Gastroesophageal sphincter (tissue), 4 donors: ENCODE measurements around the gene LAMA5. TPM values are rescaled to one million over a fixed set of nuclear protein-coding genes. Genes with fewer than 3 reads are reported as not detected.

ENCODE experiments used
- ATAC-seq: fragments of 150-250 bp; one replicate; pipeline ENCODE4 v1.9.1; 2016; ENCODE audit warnings: mild to moderate bottlenecking, moderate library complexity
- H3K27ac ChIP-seq, 4 donors: fragments of 200-600 bp; sonication (generic) in 3 of 4; 1 replicate in 3 of 4; 2 replicates in 1 of 4; pipeline ENCODE4 v1.5.1; 2016 to 2019
- H3K27me3 ChIP-seq: fragments of 200-600 bp; sonication (generic); one replicate; pipeline ENCODE4 v1.5.1; 2019
- H3K36me3 ChIP-seq, 2 donors: fragments of 200-600 bp; sonication (generic); one replicate each; pipeline ENCODE4 v1.5.1; 2019; ENCODE audit warnings: control low read depth in 1 of 2
- H3K4me1 ChIP-seq, 3 donors: fragments of 200-600 bp; sonication (generic); 1 replicate in 2 of 3; 2 replicates in 1 of 3; pipeline ENCODE4 v1.5.1; 2016 to 2019; ENCODE audit warnings: control low read depth in 2 of 3
- H3K4me3 ChIP-seq, 2 donors: fragments of 200-600 bp; sonication (generic); one replicate each; pipeline ENCODE4 v1.5.1; 2019; ENCODE audit warnings: mild to moderate bottlenecking in 1 of 2, moderate library complexity in 1 of 2
- H3K9me3 ChIP-seq, 3 donors: fragments of 200-600 bp; sonication (generic); one replicate each; pipeline ENCODE4 v1.5.1; 2017 to 2019; ENCODE audit warnings: control low read depth in 2 of 3
- EP300 ChIP-seq: sonication (generic); formaldehyde crosslinking; IDR thresholded peaks from one replicate; pipeline ENCODE4 v1.6.1; 2017; ENCODE audit warnings: antibody characterized with exemption, mild to moderate bottlenecking
- POLR2A ChIP-seq, 2 donors: fragments of 450-650 bp; IDR thresholded peaks; one replicate each; pipeline ENCODE4 v1.6.1; 2017; ENCODE audit warnings: antibody characterized with exemption in 2 of 2, mild to moderate bottlenecking in 2 of 2, moderate library complexity in 1 of 2
- POLR2AphosphoS5 ChIP-seq: sonication (generic); formaldehyde crosslinking; IDR thresholded peaks from one replicate; pipeline ENCODE4 v1.6.1; 2017; ENCODE audit warnings: antibody characterized with exemption
- WGBS, 2 donors: methylation state at CpG; one replicate each; pipeline ENCODE4 v1.1.5; 2018; ENCODE audit warnings: low coverage in 1 of 2; 5-methylcytosine and 5-hydroxymethylcytosine counted together
- total RNA-seq, 4 donors: library from RNA; depleted of rRNA; stranded (reverse); fragments of >200 nt; gene quantifications; one replicate each; pipeline ENCODE4 v1.1.0, GENCODE V29; 2016
- TF ChIP-seq, protein P1 (sequence below), 4 experiments: fragments of 200-600 bp in 2 of 4; fragments of 450-650 bp in 2 of 4; sonication (generic) in 1 of 4; IDR thresholded peaks; one replicate each; pipeline ENCODE4 v1.5.1; 2017 to 2019; ENCODE audit warnings: antibody characterized with exemption in 4 of 4, mild to moderate bottlenecking in 2 of 4, moderate library complexity in 2 of 4

The LAMA5 gene
- total RNA-seq, 4 donors from 2014 or later, result 58.6 to 259 (median 172) TPM

DNA sequence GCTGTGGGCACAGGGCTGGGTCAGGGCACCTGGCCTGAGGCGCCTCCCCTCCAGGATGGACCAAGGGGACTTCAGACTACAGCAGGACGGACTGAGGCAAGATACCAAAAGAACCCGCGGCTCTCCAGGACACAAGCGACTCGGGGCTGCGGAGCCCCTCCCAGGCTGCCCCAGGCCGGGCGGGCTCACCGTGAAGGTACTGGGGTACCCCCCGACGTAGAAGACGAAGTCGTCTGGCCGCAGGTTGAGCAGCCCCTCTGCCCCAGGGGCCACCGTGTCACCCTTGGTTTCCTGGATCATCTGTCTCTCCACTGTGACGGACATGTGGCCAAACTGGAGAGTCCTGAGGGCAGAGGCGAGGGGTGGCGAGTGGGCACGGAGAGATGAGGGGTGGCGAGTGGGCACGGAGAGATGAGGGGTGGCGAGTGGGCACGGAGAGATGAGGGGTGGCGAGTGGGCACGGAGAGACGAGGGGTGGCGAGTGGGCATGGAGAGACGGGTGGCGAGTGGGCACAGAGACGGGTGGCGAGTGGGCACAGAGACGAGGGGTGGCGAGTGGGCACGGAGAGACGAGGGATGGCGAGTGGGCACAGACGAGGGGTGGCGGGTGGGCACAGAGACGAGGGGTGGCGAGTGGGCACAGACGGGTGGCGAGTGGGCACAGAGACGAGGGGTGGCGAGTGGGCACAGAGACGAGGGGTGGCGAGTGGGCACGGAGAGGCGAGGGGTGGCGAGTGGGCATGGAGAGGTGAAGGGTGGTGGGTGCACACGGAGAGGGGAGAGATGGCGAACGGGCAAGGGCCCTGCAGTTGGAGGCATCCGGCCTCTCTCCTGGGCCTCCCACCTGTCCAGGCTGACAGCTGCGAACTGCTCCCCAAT lies 53.4 kb downstream of the LAMA5 start:
- TF ChIP-seq POLR2A (IDR thresholded peaks at IDR 0.05) (no peak), POLR2AphosphoS5 (no peak), EP300 (no peak)
- TF ChIP-seq, protein P1, sequence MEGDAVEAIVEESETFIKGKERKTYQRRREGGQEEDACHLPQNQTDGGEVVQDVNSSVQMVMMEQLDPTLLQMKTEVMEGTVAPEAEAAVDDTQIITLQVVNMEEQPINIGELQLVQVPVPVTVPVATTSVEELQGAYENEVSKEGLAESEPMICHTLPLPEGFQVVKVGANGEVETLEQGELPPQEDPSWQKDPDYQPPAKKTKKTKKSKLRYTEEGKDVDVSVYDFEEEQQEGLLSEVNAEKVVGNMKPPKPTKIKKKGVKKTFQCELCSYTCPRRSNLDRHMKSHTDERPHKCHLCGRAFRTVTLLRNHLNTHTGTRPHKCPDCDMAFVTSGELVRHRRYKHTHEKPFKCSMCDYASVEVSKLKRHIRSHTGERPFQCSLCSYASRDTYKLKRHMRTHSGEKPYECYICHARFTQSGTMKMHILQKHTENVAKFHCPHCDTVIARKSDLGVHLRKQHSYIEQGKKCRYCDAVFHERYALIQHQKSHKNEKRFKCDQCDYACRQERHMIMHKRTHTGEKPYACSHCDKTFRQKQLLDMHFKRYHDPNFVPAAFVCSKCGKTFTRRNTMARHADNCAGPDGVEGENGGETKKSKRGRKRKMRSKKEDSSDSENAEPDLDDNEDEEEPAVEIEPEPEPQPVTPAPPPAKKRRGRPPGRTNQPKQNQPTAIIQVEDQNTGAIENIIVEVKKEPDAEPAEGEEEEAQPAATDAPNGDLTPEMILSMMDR (IDR thresholded peaks at IDR 0.05), result no peak
- ATAC-seq, result no peak
- H3K36me3 ChIP-seq, result peaks cover 0 to 96% of the 10 kb centered on the region in 2 donors
- peaks cover 0 to 20% (median 0%) of the 10 kb centered on the region in 3 donors for H3K4me1 ChIP-seq
- H3K9me3 ChIP-seq, result no peaks in the 10 kb centered on the region
- H3K27me3 ChIP-seq, result no peaks in the 10 kb centered on the region
- H3K27ac ChIP-seq, result no peak overlapping the region
- 81 to 85% methylated on average over 9 to 32 of the region's 55 CpGs for WGBS, 2 donors
- no peak overlapping the region for H3K4me3 ChIP-seq

DNA sequence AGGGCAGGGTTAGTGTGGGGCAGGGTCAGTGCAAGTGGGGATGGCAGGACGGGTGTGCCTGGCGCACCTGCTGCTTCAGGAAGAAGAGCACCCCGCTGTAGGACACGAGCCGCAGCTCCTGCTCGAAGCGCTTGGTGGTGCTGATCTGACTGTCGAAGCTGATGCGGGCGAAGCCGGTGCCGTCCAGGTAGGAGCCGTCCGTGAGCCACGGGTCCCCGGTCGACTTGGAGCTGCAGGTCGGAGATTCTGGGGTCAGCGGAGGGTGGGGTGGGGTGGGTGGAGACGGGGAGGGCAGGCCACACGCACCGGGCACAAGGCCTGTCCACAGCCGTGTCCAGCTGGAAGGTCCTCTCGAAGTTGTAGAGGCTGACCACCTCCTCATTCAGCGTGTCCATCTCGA lies 54.1 kb downstream of the LAMA5 start:
- Histone ChIP-seq H3K9me3 (no peaks in the 10 kb centered on the region), H3K27ac (no peak overlapping the region), H3K36me3 (peaks cover 0 to 97% of the 10 kb centered on the region in 2 donors), H3K4me1 (peaks cover 0 to 20% (median 0%) of the 10 kb centered on the region in 3 donors), H3K4me3 (no peak overlapping the region), H3K27me3 (no peaks in the 10 kb centered on the region)
- no CpG with 5 or more reads among the region's 26 CpGs for WGBS, 2 donors
- TF ChIP-seq POLR2A (IDR thresholded peaks at IDR 0.05) (no peak), EP300 (no peak), POLR2AphosphoS5 (no peak)
- TF ChIP-seq, protein P1 (IDR thresholded peaks at IDR 0.05), result no peak
- ATAC-seq, result no peak

DNA sequence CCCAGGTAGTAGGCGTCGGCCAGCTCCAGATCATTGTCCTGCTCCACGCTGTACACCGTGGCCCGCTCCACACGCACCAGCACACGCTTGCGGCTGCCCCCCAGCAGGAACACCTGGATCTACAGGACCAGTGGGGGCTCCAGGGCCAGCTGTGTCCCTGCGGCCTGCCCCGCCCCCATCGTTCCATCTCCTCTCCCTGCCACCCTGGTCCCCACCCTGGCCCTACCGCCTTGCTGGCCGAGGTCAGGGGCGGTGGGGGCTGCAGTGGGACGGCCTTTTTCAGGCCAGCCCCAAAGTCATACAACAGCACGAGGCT lies 54.5 kb downstream of the LAMA5 start:
- no peak for ATAC-seq
- Histone ChIP-seq H3K36me3 (peaks cover 0 to 98% of the 10 kb centered on the region in 2 donors), H3K9me3 (no peaks in the 10 kb centered on the region), H3K27me3 (no peaks in the 10 kb centered on the region), H3K27ac (no peak overlapping the region), H3K4me1 (peaks cover 0 to 22% (median 0%) of the 10 kb centered on the region in 3 donors), H3K4me3 (no peak overlapping the region)
- TF ChIP-seq EP300 (no peak), POLR2A (IDR thresholded peaks at IDR 0.05) (no peak), POLR2AphosphoS5 (no peak)
- TF ChIP-seq, protein P1 (IDR thresholded peaks at IDR 0.05), result no peak
- WGBS, 2 donors, result 88% methylated on average over 4 of the region's 16 CpGs; no CpG with 5 or more reads in 1 of the 2 donors

DNA sequence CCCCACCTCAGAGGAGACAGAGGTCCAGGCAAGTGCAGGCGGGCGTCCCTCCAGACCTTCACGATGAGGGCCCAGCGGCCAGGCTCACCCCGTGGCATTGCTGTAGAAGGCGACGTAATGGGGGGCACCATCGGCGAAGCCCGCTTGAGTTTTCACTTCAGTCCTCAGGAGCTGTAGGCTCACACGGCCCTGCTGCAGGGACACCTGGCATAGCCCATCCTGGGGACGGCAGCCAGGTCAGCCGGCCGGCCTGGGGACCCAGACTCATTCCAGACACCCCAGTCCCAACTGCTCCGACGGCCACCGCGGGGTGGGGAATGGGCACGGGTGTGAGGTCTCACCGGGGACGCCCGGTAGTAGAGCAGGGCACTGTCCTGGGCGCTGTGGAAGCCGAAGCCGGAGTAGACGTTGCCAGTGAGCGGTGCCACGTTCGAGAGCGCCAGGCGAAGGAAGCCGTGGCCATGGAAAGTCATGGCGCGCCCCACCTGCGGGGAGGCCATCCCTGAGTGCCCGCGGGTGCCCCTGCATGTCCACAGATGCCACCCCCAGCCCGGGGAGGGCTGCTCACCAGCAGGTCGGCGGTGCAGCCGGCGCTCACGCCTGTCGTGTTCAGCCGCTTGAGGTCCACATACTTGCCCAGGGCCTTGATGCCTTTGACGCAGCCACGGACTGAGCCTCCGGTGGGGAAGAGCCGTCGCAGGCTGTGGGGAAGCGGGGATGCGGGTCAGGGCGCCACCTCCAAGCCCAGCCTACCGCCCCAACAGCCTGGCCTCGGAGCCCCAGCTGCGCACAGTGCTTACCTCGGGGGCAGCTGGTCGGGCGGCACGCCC lies 55.1 kb downstream of the LAMA5 start:
- no peaks in the 10 kb centered on the region for H3K9me3 ChIP-seq
- no peak overlapping the region for H3K27ac ChIP-seq
- TF ChIP-seq, protein P1 (IDR thresholded peaks at IDR 0.05), result no peak
- TF ChIP-seq POLR2AphosphoS5 (no peak), EP300 (no peak), POLR2A (IDR thresholded peaks at IDR 0.05) (no peak)
- H3K27me3 ChIP-seq, result no peaks in the 10 kb centered on the region
- ATAC-seq, result no peak
- peaks cover 0 to 98% of the 10 kb centered on the region in 2 donors for H3K36me3 ChIP-seq
- H3K4me3 ChIP-seq, result no peak overlapping the region
- WGBS, 2 donors, result 100% methylated on average over 6 of the region's 60 CpGs; no CpG with 5 or more reads in 1 of the 2 donors
- H3K4me1 ChIP-seq, result peaks cover 0 to 28% (median 0%) of the 10 kb centered on the region in 3 donors
